Measurements from ENCODE around the gene CHST8.

CHST8 gene

GRCh38 chr19:33749016-33749415 lies 127.3 kb downstream of the CHST8 start:
- no peak for DNase-seq

DNA sequence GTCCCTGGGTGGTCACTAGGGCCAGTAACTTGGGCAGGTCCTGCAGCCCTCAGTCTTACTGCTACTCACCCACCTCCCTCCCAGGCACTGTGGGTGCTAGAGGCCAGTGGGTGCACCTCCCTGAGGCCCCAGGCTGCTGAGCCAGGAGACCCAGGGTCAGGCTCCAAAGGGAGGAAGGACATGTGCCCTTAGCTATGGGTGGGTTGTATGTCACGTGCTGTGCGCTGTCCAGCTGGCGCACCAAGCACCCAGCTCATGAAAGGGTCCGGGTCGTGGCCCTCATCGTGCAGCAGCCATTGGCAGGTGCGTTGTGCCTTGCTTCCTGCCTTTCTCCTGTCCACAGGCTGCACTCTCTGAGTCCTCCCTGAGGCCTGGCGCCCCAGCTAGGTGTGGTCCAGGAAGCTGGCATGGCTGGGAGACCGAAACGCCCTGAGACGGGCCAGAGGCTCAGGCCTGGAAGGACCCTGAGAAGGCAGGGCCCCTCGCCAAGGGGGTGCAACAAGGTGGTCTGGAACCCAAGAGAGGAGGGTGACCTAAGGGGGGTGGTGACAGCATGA lies 127.9 kb downstream of the CHST8 start:
- DNase-seq = no peak

DNA sequence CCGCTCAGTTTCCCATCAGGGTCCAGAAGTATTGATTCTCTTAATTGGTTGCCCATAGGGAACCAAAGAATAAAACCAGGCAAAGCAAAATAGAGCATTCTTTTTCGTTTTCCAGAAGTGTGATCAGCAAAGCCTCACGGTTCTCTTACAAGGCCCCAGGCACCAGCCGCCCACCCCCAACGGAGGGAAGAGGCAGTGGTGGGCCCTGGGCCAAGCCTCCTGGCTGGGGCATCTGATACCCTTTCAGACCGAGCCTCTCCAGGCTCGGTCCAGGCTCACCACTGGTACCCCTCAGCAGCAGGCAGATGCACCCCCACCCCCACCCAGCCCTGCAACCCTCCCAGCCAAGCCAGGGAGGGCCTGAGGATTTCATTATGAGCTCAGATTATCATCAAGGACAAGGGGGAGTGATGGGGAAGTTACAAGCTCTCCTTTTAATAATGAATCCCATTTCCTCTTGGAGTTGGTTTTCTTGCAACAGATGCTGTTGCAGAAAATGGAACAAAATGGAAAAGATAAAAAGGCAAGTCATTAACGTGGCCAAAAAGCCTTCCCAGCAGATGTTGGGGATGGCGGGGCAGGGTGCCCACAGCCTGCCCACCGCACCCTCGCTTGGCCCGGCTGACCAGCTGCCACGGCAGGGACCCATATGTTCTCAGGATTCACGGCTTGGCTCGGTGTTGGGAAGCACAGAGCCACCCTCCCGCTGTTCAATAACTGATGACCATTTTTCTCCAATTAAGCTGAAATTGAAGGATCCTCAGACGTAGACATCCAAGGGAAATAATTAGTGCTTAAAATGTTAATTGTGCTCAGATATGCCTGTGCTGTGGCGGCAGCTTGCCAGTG lies 129.1 kb downstream of the CHST8 start:
- DNase-seq = peak; percentile 45

DNA sequence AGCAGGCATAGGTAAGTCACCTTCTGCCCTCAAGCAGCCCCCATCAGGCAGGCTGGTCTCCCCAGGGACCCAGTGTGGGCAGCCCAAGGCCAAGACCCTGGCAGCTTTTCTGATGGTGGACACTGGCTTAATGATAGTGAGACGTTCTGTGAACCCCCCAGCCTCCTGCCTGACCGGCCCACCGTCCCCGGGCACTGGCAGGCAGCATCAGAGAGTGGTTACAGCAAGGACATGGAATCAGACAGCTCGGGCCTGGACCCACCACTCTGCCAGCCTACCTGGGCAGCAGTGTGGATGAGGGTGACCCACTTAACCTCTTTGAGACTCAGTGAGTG lies 129.7 kb downstream of the CHST8 start:
- DNase-seq = no peak

DNA sequence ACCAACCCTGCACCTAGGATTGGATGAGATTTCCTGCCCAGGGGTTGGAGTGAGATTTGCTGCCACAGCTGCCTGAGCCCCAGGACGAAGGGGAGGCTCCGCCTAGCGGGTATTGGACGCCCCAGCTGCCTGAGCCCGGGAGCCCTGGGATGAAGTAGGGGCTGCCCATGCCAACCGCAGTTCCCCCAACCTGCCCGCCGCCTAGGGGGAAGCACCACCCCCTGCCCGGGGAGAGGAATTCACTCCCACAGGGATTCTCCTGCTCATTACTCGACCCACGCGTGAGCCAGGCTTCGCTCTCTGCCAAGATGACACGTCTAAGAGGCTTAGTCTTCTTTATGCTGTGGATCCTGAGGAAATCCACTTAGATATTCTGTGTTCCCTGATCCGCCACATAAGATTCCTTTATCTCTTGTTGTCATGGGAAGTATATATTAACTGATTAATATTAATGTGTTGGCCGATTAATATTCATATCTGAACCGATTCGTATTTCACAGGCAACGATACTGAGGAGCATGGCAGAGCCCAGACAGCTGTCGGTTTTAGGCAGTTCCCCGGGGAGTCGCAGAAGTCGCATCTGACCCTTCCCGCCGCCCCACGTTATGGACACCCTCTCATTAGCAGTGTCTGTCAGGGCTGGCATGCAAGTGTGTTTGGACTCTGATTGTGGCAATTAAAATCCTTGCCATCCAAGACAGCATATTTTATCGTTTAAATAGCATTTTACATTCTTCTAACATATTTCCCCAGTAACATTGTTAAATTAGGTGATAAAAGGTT lies 130.5 kb downstream of the CHST8 start:
- no peak for DNase-seq

DNA sequence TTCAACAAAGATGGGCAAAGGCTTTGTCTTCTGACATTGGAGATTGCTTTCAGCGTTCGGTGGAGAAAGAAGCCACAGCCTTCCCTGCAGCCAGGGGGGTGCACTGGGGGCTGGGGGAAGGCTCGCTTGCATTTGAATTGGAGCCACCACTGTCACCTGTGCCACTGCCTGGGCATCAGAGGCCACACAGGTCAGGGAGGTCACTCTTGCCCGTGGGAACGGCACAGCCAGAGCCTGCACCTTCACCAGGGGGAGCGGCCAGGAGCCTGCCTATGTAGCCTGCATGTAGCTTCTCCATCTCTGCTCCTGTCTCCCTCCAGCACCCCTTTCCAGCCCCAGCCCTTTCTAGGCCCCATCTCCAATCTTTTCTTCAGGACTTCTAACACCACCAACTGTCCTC lies 131.2 kb downstream of the CHST8 start:
- DNase-seq = no peak

DNA sequence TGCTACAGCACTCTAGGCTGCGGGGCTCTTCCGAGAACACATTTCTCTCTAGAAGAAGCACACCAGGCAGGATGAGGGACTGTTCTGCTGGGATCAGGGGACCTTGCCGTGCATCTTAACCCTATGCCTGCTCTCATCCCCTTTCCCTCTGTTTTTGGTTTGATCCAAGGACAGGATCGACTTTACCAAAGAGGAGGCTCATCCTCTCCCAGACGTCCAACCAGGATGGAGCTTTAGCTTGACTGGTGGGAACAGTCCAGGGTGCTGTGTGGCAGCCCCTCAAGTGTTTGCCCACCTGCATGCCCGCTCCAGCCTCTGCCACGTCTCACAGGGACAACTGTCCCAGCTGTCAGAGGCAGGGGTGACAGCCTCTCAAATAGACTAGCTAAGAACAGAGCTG lies 132.6 kb downstream of the CHST8 start:
- no peak for DNase-seq

- no peak for DNase-seq
These were observed 133.6 kb downstream of the CHST8 start for GRCh38 chr19:33755099-33756035.

GRCh38 chr19:33756177-33756576 lies 134.4 kb downstream of the CHST8 start:
- no peak for DNase-seq

DNA sequence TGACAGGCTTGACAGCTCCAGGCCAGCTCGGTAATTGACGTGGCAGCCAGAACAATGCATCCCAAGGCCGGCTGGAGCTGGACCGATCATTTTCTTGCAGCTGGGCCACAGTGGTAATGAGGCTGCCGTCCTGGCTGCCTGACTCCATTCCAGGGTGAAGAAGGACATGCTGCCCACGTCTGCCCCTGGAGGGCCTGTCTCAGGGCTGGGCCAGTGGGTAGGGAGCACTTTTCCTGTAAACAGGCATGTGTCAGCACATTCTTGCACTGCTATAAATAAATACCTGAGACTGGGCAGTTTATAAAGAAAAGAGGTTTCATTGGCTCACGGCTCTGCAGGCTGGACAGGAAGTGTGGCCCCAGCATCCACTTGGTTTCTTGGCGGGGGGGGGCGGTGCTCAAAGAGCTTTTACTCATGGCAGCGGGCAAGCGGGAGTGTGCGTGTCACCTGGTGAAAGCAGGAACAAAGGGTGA lies 136.8 kb downstream of the CHST8 start:
- DNase-seq = no peak

DNA sequence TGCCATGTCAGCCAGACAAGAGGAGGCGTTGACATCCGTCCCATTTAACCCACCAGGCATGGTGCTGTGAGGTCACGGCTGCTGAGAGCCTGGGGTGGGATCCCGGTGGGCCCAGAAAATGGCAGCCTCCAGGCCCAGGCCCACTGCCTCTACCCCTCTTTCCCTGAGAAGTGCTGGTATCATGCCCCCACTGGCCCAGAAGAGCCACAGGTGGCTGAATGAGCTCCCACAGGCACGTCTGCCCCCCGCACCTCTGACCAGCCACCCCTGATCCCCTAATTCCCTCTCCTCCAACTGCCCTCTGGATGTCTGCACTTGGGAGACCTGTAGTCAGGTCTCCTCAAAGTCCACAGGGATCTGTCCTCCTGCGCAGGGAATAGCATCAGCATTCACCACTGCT lies 137.6 kb downstream of the CHST8 start:
- DNase-seq = no peak

- DNase-seq = no peak
These were observed 142.0 kb downstream of the CHST8 start for GRCh38 chr19:33763633-33764371.

- DNase-seq = no peak
These were observed 144.9 kb downstream of the CHST8 start for GRCh38 chr19:33766623-33767022.

DNA sequence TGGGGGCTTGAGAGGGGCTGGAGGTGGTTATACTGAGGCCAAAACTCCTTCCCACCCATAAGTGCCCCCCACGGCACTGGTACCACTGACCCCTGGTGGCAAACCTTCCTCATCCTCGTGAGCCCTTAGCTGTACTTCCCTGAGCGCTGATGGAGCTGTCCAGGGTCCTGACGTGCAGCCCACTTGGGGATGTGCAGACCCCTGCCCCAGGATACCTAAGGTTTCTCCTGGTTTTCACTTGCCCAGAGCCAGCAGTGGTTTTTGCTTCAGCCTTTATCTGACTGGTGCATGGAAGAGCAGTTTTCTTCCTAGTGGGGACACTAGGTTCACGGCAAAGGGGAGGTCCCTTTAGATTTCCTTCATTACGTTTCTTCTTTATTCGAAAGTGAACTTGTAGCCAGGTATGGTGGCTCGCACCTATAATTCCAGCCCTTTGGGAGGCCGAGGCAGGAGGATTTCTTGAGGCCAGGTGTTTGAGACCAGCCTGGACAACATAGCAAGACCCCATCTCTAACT lies 146.2 kb downstream of the CHST8 start:
- DNase-seq = no peak

DNA sequence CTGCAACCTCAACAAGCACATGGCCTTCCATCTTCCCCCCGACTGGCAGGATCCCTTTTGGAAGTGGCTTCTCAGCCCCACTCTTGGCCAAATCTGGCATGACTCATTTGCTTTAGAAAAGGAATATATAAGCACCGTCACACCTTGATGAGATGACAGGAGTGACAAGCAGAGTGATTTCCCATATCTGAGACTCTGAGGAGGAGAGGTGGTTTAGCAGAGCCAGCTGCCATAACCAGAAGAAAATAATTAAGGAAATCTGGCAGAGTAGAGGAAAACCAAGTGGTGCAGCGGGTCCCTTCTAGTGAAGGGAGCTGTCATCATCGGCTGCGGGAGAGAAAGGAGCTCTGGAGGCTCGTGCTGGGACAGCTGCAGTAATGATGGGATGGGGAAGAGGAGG lies 147.5 kb downstream of the CHST8 start:
- no peak for DNase-seq

DNA sequence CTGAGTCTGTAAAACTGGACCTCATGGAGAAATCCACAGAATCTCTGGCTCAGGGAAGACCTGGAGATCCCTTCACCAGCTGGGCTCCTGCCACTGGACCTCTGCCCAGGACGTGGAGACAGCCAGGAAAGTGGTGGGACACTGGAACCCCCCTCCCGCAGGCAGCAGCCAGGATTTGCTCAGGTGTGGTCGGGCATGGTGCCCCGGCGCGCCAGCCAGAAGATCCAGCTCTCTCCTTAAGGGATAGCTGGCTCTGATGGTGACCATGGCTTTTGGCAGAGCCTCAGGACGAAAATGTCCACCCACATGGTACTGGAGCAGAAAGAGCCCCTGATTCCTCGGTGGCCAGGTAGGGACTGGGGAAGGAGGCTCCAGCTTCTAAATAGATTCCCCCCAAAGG lies 148.4 kb downstream of the CHST8 start:
- no peak for DNase-seq

- peak; percentile 51 for DNase-seq
These were observed 149.8 kb downstream of the CHST8 start for GRCh38 chr19:33771384-33772101.

DNA sequence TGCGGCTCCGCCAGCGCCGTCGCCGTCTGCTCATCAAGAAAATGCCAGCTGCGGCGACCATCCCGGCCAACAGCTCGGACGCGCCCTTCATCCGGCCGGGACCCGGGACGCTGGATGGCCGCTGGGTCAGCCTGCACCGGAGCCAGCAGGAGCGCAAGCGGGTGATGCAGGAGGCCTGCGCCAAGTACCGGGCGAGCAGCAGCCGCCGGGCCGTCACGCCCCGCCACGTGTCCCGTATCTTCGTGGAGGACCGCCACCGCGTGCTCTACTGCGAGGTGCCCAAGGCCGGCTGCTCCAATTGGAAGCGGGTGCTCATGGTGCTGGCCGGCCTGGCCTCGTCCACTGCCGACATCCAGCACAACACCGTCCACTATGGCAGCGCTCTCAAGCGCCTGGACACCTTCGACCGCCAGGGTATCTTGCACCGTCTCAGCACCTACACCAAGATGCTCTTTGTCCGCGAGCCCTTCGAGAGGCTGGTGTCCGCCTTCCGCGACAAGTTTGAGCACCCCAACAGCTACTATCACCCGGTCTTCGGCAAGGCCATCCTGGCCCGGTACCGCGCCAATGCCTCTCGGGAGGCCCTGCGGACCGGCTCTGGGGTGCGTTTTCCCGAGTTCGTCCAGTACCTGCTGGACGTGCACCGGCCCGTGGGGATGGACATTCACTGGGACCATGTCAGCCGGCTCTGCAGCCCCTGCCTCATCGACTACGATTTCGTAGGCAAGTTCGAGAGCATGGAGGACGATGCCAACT lies 150.5 kb downstream of the CHST8 start:
- DNase-seq = no peak

DNA sequence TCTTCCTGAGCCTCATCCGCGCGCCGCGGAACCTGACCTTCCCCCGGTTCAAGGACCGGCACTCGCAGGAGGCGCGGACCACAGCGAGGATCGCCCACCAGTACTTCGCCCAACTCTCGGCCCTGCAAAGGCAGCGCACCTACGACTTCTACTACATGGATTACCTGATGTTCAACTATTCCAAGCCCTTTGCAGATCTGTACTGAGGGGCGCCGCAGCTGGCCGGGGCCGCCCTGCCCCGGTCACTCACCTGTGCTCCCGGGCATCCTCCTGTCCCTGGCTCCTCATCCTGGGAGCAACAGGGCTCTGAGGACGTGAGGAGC lies 151.1 kb downstream of the CHST8 start:
- DNase-seq = no peak
